Right lobe of liver (tissue), 4 donors: Measurements from ENCODE around the gene TMEM54.

Experiments
- CTCF ChIP-seq, 4 donors: fragments of 200-600 bp in 3 of 4; fragments of 450-650 bp in 1 of 4; IDR thresholded peaks; one replicate each; pipeline versions ENCODE4 v1.5.1 to v1.8.0; 2016 to 2022; ENCODE audit warnings: antibody characterized with exemption in 4 of 4, mild to moderate bottlenecking in 2 of 4
- POLR2A ChIP-seq: fragments of 450-650 bp; IDR thresholded peaks from one replicate; pipeline ENCODE4 v1.6.1; 2017; ENCODE audit warnings: antibody characterized with exemption, mild to moderate bottlenecking
- donor health status: DM: no; HTN: no; CAD: no.
- donor health status: DM: no; HTN: no; CAD: no.
- donor health status: DM: no; HTN: yes; CAD: no.

DNA sequence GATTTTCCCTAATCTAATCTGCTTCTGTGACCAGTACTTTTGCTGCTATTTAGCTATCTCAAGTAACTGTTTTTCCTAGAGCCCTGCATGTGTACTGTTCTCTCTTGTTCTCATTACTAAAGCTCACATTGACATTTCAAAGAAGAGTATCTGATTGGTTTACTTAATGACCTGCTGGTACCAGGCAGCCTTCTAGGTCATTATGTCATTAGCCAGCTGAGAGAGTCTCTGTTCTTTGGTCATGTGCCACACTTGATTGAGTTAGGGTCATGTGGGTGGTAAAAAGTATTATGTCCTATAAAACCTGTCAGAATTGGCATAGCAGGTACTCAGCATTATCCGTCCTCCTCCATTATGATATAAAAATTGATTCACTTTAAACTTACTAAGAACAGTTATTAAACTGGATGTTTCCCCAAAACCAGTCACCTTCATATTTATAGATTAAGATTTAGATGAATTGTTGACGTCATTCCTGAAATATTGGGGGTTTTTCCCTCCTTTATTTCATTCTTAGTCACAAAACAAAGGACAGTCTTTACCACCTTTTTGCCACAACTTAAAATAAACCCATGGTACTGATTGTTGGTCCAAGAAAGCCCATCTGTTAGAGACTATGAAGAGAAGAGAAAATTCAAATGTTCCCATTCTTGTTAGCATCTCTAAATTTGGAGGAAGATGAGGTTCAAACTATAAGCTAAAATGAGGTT is 52.7 kb downstream of the TMEM54 start:
- no peak for TF ChIP-seq POLR2A
- TF ChIP-seq CTCF (IDR thresholded peaks at IDR 0.05): no peak
